ENCODE data around the gene REN. TPM values are rescaled to one million over a fixed set of nuclear protein-coding genes. Genes with fewer than 3 reads are reported as not detected.

REN gene
- total RNA-seq (2021) = not detected in 2 replicates
- long read RNA-seq = 0 reads

DNA sequence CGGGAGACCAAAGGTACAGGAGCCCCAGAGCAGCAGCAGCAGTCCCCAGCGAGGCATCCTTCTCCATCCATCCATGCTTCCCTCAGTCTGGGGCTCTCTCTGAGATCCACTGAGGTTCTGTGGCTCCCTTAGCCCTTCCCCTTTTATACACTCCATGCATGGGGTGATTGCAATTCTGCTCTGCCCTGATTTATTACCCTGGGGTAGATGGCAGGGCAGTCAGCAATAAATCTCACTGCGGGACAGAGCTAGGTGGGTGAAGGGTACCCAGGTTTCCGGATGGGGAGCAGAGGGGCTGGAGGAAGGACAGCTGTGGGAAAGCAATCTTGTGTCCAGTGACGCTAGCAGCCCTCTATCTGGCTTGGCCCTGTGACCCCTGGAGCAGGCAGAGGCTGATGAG, at the start of gene REN:
Gene REN, minus strand, starts transcription at position 119 of the 400 bp plus-strand sequence. Its CDS starts 44 bp downstream, at position 75.
- no peak within 1 kb of the TSS for H3K23ac ChIP-seq (ENCODE audit: insufficient read length, low read depth, low read length)
- no peak within 1 kb of the TSS for H4K91ac ChIP-seq (ENCODE audit: insufficient read length, low read depth, low read length)
- H3K79me1 ChIP-seq (ENCODE audit: insufficient read depth, low read depth, low read length, poor library complexity, severe bottlenecking) = no peaks in the 10 kb centered on the region
- no peak within 1 kb of the TSS for H3K56ac ChIP-seq (ENCODE audit: insufficient read length, low read depth, low read length)
- Mint-ChIP-seq H3K36me3 (ENCODE audit: insufficient read depth in 1 of 3, low read depth in 3 of 3) (peaks cover 0 to 15% (median 5%) of the 10 kb centered on the region in 3 experiments; a peak in 5 of 7 replicates), H3K4me3 (no peak within 1 kb of the TSS), H3K9me3 (peaks cover 28 to 32% of the 10 kb centered on the region in 2 experiments), H3K4me1 (peaks cover 0 to 2% of the 10 kb centered on the region in 2 experiments; a peak in 2 of 4 replicates), H3K27me3 (ENCODE audit: low read depth) (peaks cover 20% of the 10 kb centered on the region), H3K27ac (no peak within 1 kb of the TSS; a peak in 1 of 7 replicates)
- no peak within 1 kb of the TSS for H2AFZ ChIP-seq (ENCODE audit: low read length)
- no peak within 1 kb of the TSS for H3K4me2 ChIP-seq (ENCODE audit: insufficient read depth, insufficient read length, low read length)
- H3K9ac ChIP-seq (ENCODE audit: extremely low read depth, insufficient read length, low read length) = no peak within 1 kb of the TSS
- peaks cover 21% of the 10 kb centered on the region for H3K9me3 ChIP-seq (ENCODE audit: control insufficient read depth, low read depth, low read length)
- WGBS (ENCODE audit: extremely low coverage, insufficient read length, low lambda C conversion rate) = no CpG with 5 or more reads among the region's 5 CpGs
- no peaks in the 10 kb centered on the region for H3K27me3 ChIP-seq (ENCODE audit: insufficient read depth, low read length)
- H4K8ac ChIP-seq (replicated peaks; ENCODE audit: insufficient read length, low read depth, low read length) = no peak within 1 kb of the TSS
- H4K5ac ChIP-seq (ENCODE audit: insufficient read length, low read depth, low read length) = no peak within 1 kb of the TSS
- no peak within 1 kb of the TSS for H2BK12ac ChIP-seq (ENCODE audit: insufficient read length, low read depth, low read length)
- H3K14ac ChIP-seq (ENCODE audit: insufficient read depth, low read length) = no peak within 1 kb of the TSS
- no peak for TF ChIP-seq CTCF (conservative IDR thresholded peaks at IDR 0.05)
- H3K23me2 ChIP-seq (ENCODE audit: insufficient read length, low read depth, low read length, poor library complexity, severe bottlenecking) = no peaks in the 10 kb centered on the region
- no peak within 1 kb of the TSS for H3K27ac ChIP-seq (ENCODE audit: insufficient read length, low read depth, low read length)
- H2BK20ac ChIP-seq (ENCODE audit: low read depth, low read length, poor library complexity, severe bottlenecking) = no peak within 1 kb of the TSS
- H2BK15ac ChIP-seq (ENCODE audit: low read depth, low read length) = no peak within 1 kb of the TSS
- H3T11ph ChIP-seq (ENCODE audit: low read length) = no peak within 1 kb of the TSS
- H2BK120ac ChIP-seq (ENCODE audit: low read depth, low read length, poor library complexity, severe bottlenecking) = no peak within 1 kb of the TSS
- no peak for DNase-seq
- H3K4ac ChIP-seq (ENCODE audit: low read depth, low read length) = no peak within 1 kb of the TSS
- H2AK5ac ChIP-seq (ENCODE audit: insufficient read length, low read length) = no peak within 1 kb of the TSS
- H3K4me1 ChIP-seq (ENCODE audit: insufficient read depth, low read length) = no peaks in the 10 kb centered on the region
- H2BK5ac ChIP-seq (ENCODE audit: insufficient read length, low read length) = no peak within 1 kb of the TSS
- H3K18ac ChIP-seq (ENCODE audit: insufficient read length, low read depth, low read length) = no peak within 1 kb of the TSS
- H3K79me2 ChIP-seq (ENCODE audit: insufficient read depth, low read length) = no peaks in the 10 kb centered on the region
- no peaks in the 10 kb centered on the region for H4K20me1 ChIP-seq (ENCODE audit: control insufficient read depth, insufficient read depth, insufficient read length)

All from H9 (cell line).